ENCODE measurements around the gene INPP5D. TPM values are rescaled to one million over a fixed set of nuclear protein-coding genes. Genes with fewer than 3 reads are reported as not detected.

The INPP5D gene
- total and polyA plus RNA-seq, 2 donors (not counting 1 experiment from before 2014, with no cell fraction given): 0.01 to 0.33 TPM

DNA sequence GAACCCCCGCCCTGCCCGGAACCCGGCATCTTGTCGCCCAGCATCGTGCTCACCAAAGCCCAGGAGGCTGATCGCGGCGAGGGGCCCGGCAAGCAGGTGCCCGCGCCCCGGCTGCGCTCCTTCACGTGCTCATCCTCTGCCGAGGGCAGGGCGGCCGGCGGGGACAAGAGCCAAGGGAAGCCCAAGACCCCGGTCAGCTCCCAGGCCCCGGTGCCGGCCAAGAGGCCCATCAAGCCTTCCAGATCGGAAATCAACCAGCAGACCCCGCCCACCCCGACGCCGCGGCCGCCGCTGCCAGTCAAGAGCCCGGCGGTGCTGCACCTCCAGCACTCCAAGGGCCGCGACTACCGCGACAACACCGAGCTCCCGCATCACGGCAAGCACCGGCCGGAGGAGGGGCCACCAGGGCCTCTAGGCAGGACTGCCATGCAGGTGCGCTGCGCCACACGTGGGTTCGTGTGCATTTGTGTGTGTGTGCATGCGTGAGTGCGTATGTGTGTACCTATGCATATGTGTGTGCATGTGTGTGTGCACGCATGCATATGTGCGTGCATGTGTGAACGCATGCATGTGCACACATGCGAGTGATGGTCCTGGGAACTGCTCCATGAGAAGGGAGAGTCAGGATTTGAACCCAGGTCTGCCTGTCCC lies 144.3 kb downstream of the INPP5D start:
- peaks cover 10% of the 10 kb centered on the region for H3K27me3 ChIP-seq (ENCODE audit: control insufficient read depth, insufficient read depth, low read length)
- DNase-seq (ENCODE audit: low read depth in 2 of 2): no peak
- no peak overlapping the region for H3K4me3 ChIP-seq (replicated peaks in 1 of 4; ENCODE audit: control extremely low read depth in 1 of 4, insufficient read depth in 1 of 4, low read depth in 3 of 4, low read length in 4 of 4)
- H3K79me2 ChIP-seq (ENCODE audit: control insufficient read depth, insufficient read depth, low read length): no peaks in the 10 kb centered on the region
- H3K27ac ChIP-seq (ENCODE audit: insufficient read depth, low read length): no peak overlapping the region
- no peak for TF ChIP-seq EZH2 (IDR thresholded peaks at IDR 0.05; ENCODE audit: low read length, missing control alignments)
- TF ChIP-seq CTCF (conservative IDR thresholded peaks at IDR 0.05 in 1 of 2, IDR thresholded peaks at IDR 0.05 in 1 of 2; ENCODE audit: low read depth in 1 of 2, low read length in 2 of 2): no peak
- H3K9ac ChIP-seq (ENCODE audit: insufficient read depth, low read length): no peak overlapping the region
- H4K20me1 ChIP-seq (ENCODE audit: control insufficient read depth, extremely low read depth, insufficient read depth, low read length): no peaks in the 10 kb centered on the region
- no peak overlapping the region for H2AFZ ChIP-seq (ENCODE audit: low read length)
- H3K36me3 ChIP-seq (ENCODE audit: control insufficient read depth, insufficient read depth, low read length): no peaks in the 10 kb centered on the region
- no peaks in the 10 kb centered on the region for H3K9me3 ChIP-seq (ENCODE audit: control insufficient read depth, insufficient read depth, low read depth, low read length)
- H3K4me1 ChIP-seq (ENCODE audit: control insufficient read depth, extremely low read depth, insufficient read depth, low read length): no peaks in the 10 kb centered on the region
- no peak overlapping the region for H3K4me2 ChIP-seq (ENCODE audit: extremely low read depth, insufficient read depth, low read length)

- TF ChIP-seq EZH2 (IDR thresholded peaks at IDR 0.05; ENCODE audit: low read length, missing control alignments): no peak
- TF ChIP-seq CTCF (conservative IDR thresholded peaks at IDR 0.05 in 1 of 2, IDR thresholded peaks at IDR 0.05 in 1 of 2; ENCODE audit: low read depth in 1 of 2, low read length in 2 of 2): no peak
- Histone ChIP-seq H3K79me2 (ENCODE audit: control insufficient read depth, insufficient read depth, low read length) (no peaks in the 10 kb centered on the region), H3K9ac (ENCODE audit: insufficient read depth, low read length) (no peak overlapping the region), H3K27me3 (ENCODE audit: control insufficient read depth, insufficient read depth, low read length) (peaks cover 18% of the 10 kb centered on the region), H4K20me1 (ENCODE audit: control insufficient read depth, extremely low read depth, insufficient read depth, low read length) (no peaks in the 10 kb centered on the region), H3K27ac (ENCODE audit: insufficient read depth, low read length) (no peak overlapping the region), H3K9me3 (ENCODE audit: control insufficient read depth, insufficient read depth, low read depth, low read length) (no peaks in the 10 kb centered on the region), H3K36me3 (ENCODE audit: control insufficient read depth, insufficient read depth, low read length) (no peaks in the 10 kb centered on the region), H3K4me2 (ENCODE audit: extremely low read depth, insufficient read depth, low read length) (no peak overlapping the region), H2AFZ (ENCODE audit: low read length) (no peak overlapping the region), H3K4me1 (ENCODE audit: control insufficient read depth, extremely low read depth, insufficient read depth, low read length) (peaks cover 3% of the 10 kb centered on the region), H3K4me3 (replicated peaks in 1 of 4; ENCODE audit: control extremely low read depth in 1 of 4, insufficient read depth in 1 of 4, low read depth in 3 of 4, low read length in 4 of 4) (no peak overlapping the region)
- DNase-seq (ENCODE audit: low read depth in 2 of 2): peak in 1 of 2 donors; percentile 9
Observed at GRCh38 chr2:233208382-233209116, 148.4 kb downstream of the INPP5D start.

DNA sequence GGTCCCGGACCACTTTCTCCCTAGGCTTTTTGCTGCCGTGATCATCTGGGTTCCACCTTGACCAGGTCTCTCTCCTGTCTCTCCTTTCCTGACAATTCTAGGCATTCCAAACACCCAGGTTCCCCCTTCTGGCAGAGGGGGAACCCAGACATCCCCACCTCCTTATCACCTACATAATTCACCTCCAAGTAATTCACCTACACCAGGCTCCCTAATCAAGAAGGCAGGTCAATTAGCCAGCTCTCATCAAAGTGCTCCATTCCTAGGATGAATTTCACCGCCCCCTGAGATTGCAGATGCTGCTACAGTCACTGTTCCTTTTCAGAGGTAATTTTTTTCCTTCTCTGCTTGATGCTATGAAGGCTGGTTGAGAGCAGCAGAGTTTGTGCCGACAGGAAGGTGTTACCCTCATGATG lies 149.0 kb downstream of the INPP5D start:
- Histone ChIP-seq H3K4me3 (replicated peaks in 1 of 4; ENCODE audit: control extremely low read depth in 1 of 4, insufficient read depth in 1 of 4, low read depth in 3 of 4, low read length in 4 of 4) (no peak overlapping the region), H3K4me2 (ENCODE audit: extremely low read depth, insufficient read depth, low read length) (no peak overlapping the region), H3K27ac (ENCODE audit: insufficient read depth, low read length) (no peak overlapping the region), H3K9ac (ENCODE audit: insufficient read depth, low read length) (no peak overlapping the region), H3K9me3 (ENCODE audit: control insufficient read depth, insufficient read depth, low read depth, low read length) (no peaks in the 10 kb centered on the region), H3K27me3 (ENCODE audit: control insufficient read depth, insufficient read depth, low read length) (peaks cover 18% of the 10 kb centered on the region), H3K36me3 (ENCODE audit: control insufficient read depth, insufficient read depth, low read length) (no peaks in the 10 kb centered on the region), H3K79me2 (ENCODE audit: control insufficient read depth, insufficient read depth, low read length) (no peaks in the 10 kb centered on the region), H2AFZ (ENCODE audit: low read length) (no peak overlapping the region), H3K4me1 (ENCODE audit: control insufficient read depth, extremely low read depth, insufficient read depth, low read length) (peaks cover 3% of the 10 kb centered on the region), H4K20me1 (ENCODE audit: control insufficient read depth, extremely low read depth, insufficient read depth, low read length) (no peaks in the 10 kb centered on the region)
- TF ChIP-seq EZH2 (IDR thresholded peaks at IDR 0.05; ENCODE audit: low read length, missing control alignments) (no peak), CTCF (conservative IDR thresholded peaks at IDR 0.05 in 1 of 2, IDR thresholded peaks at IDR 0.05 in 1 of 2; ENCODE audit: low read depth in 1 of 2, low read length in 2 of 2) (no peak)
- DNase-seq (ENCODE audit: low read depth in 2 of 2): no peak

All from fibroblast of lung (primary cell).